ENCODE results near the gene PNMA6A.
"Not testable (repeated sequence)": the region's sequence is repeated elsewhere in the genome, so short reads cannot be mapped to it uniquely, and the experiment has no call there.

GRCh38 chrX:153117754-153118153 is 45.5 kb downstream of the PNMA6A start:
- TF ChIP-seq EZH2 (IDR thresholded peaks at IDR 0.05; ENCODE audit: borderline replicate concordance, low read depth, low read length, severe bottlenecking) = not testable (repeated sequence)
- TF ChIP-seq, protein P1, sequence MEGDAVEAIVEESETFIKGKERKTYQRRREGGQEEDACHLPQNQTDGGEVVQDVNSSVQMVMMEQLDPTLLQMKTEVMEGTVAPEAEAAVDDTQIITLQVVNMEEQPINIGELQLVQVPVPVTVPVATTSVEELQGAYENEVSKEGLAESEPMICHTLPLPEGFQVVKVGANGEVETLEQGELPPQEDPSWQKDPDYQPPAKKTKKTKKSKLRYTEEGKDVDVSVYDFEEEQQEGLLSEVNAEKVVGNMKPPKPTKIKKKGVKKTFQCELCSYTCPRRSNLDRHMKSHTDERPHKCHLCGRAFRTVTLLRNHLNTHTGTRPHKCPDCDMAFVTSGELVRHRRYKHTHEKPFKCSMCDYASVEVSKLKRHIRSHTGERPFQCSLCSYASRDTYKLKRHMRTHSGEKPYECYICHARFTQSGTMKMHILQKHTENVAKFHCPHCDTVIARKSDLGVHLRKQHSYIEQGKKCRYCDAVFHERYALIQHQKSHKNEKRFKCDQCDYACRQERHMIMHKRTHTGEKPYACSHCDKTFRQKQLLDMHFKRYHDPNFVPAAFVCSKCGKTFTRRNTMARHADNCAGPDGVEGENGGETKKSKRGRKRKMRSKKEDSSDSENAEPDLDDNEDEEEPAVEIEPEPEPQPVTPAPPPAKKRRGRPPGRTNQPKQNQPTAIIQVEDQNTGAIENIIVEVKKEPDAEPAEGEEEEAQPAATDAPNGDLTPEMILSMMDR (IDR thresholded peaks at IDR 0.05; ENCODE audit: borderline replicate concordance, extremely low read depth, low read length, poor library complexity, severe bottlenecking) = not testable (repeated sequence)
